ENCODE data around the gene TAF15. TPM values are rescaled to one million over a fixed set of nuclear protein-coding genes. Genes with fewer than 3 reads are reported as not detected.

The TAF15 gene
- total RNA-seq, 2 experiments from 2014 or later: 114 to 119 TPM

GRCh38 chr17:35797370-35797769 is 11.9 kb upstream of the TAF15 start:
- CTCF ChIA-PET: interaction anchor here (0.8 to 3.6 kb wide), 3 partner anchors 12 to 50 kb away, joined by 3 to 16 read pairs (median 15); partner anchors contain the start of gene TAF15
- Mint-ChIP-seq H3K4me3 (peak overlapping the region; percentile 48), H3K9me3 (no peaks in the 10 kb centered on the region), H3K27me3 (peaks cover 25% of the 10 kb centered on the region), H3K36me3 (ENCODE audit: low read depth) (no peaks in the 10 kb centered on the region), H3K27ac (no peak overlapping the region), H3K4me1 (ENCODE audit: low read depth) (peaks cover 48% of the 10 kb centered on the region)
- ATAC-seq (ENCODE audit: poor library complexity) (no peak), DNase-seq (no peak)
- POLR2A ChIA-PET: interaction anchor here (1.3 to 7.9 kb wide), 3 partner anchors 12 to 227 kb away, joined by 4 to 49 read pairs (median 13); partner anchors contain the start of gene TAF15
- Histone ChIP-seq H3K9me3 (ENCODE audit: control insufficient read depth in 1 of 2, insufficient read depth in 1 of 2, low read length in 2 of 2) (no peaks in the 10 kb centered on the region), H3K27ac (ENCODE audit: low read depth in 1 of 2, low read length in 2 of 2) (no peak overlapping the region), H3K27me3 (ENCODE audit: control insufficient read depth in 1 of 2, insufficient read depth in 2 of 2, low read length in 2 of 2) (peaks cover 15 to 22% of the 10 kb centered on the region in 2 experiments), H3K4me3 (ENCODE audit: low read length) (no peak overlapping the region), H3K36me3 (ENCODE audit: insufficient read depth, low read length) (no peaks in the 10 kb centered on the region), H3K4me1 (ENCODE audit: insufficient read depth, low read length) (peaks cover 35% of the 10 kb centered on the region)
- intact Hi-C loops (cut with DNase I, micrococcal nuclease): no loop called here
- TF ChIP-seq, protein P1, sequence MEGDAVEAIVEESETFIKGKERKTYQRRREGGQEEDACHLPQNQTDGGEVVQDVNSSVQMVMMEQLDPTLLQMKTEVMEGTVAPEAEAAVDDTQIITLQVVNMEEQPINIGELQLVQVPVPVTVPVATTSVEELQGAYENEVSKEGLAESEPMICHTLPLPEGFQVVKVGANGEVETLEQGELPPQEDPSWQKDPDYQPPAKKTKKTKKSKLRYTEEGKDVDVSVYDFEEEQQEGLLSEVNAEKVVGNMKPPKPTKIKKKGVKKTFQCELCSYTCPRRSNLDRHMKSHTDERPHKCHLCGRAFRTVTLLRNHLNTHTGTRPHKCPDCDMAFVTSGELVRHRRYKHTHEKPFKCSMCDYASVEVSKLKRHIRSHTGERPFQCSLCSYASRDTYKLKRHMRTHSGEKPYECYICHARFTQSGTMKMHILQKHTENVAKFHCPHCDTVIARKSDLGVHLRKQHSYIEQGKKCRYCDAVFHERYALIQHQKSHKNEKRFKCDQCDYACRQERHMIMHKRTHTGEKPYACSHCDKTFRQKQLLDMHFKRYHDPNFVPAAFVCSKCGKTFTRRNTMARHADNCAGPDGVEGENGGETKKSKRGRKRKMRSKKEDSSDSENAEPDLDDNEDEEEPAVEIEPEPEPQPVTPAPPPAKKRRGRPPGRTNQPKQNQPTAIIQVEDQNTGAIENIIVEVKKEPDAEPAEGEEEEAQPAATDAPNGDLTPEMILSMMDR (IDR thresholded peaks at IDR 0.05): no peak

DNA sequence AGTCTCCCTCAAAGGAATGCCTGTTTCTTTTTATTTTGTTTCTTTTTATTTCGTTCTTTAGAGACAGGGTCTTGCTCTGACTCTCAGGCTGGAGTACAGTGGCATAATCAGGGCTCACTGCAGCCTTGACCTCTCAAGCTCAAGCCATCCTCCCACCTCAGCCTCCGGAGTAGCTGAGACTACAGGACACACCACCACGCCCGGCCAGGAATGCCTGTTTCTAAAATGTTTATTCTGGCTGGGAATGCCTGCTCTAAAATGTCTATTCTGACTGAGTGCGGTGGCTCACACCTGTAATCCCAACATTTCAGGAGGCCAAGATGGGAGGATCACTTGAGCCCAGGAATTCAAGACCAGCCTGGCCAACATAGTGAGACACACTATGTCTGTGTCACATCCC is 11.4 kb upstream of the TAF15 start:
- Mint-ChIP-seq H3K27me3 (peaks cover 20% of the 10 kb centered on the region), H3K4me3 (no peak overlapping the region), H3K9me3 (no peaks in the 10 kb centered on the region), H3K4me1 (ENCODE audit: low read depth) (peaks cover 48% of the 10 kb centered on the region), H3K36me3 (ENCODE audit: low read depth) (no peaks in the 10 kb centered on the region), H3K27ac (no peak overlapping the region)
- Histone ChIP-seq H3K4me1 (ENCODE audit: insufficient read depth, low read length) (peaks cover 35% of the 10 kb centered on the region), H3K36me3 (ENCODE audit: insufficient read depth, low read length) (no peaks in the 10 kb centered on the region), H3K27ac (ENCODE audit: low read depth in 1 of 2, low read length in 2 of 2) (no peak overlapping the region), H3K9me3 (ENCODE audit: control insufficient read depth in 1 of 2, insufficient read depth in 1 of 2, low read length in 2 of 2) (no peaks in the 10 kb centered on the region), H3K4me3 (ENCODE audit: low read length) (no peak overlapping the region), H3K27me3 (ENCODE audit: control insufficient read depth in 1 of 2, insufficient read depth in 2 of 2, low read length in 2 of 2) (peaks cover 15 to 17% of the 10 kb centered on the region in 2 experiments)
- CTCF ChIA-PET: interaction anchor here (0.8 to 3.6 kb wide), 3 partner anchors 11 to 51 kb away, joined by 3 to 16 read pairs (median 15); partner anchors contain the start of gene TAF15
- no peak for DNase-seq
- no peak for ATAC-seq (ENCODE audit: poor library complexity)
- TF ChIP-seq, protein P1 (IDR thresholded peaks at IDR 0.05): no peak
- POLR2A ChIA-PET: interaction anchor here (1.3 to 7.9 kb wide), 2 partner anchors 11 to 227 kb away, joined by 4 to 49 read pairs; partner anchors contain the start of gene TAF15
- intact Hi-C loops (cut with DNase I, micrococcal nuclease): no loop called here

GRCh38 chr17:35799942-35800341 is 9.3 kb upstream of the TAF15 start:
- Histone ChIP-seq H3K4me1 (ENCODE audit: insufficient read depth, low read length) (peaks cover 33% of the 10 kb centered on the region), H3K27ac (ENCODE audit: low read depth in 1 of 2, low read length in 2 of 2) (no peak overlapping the region), H3K36me3 (ENCODE audit: insufficient read depth, low read length) (no peaks in the 10 kb centered on the region), H3K4me3 (ENCODE audit: low read length) (no peak overlapping the region), H3K27me3 (ENCODE audit: control insufficient read depth in 1 of 2, insufficient read depth in 2 of 2, low read length in 2 of 2) (peaks cover 2 to 8% of the 10 kb centered on the region in 2 experiments), H3K9me3 (ENCODE audit: control insufficient read depth in 1 of 2, insufficient read depth in 1 of 2, low read length in 2 of 2) (no peaks in the 10 kb centered on the region)
- Mint-ChIP-seq H3K27ac (no peak overlapping the region), H3K4me3 (peak overlapping the region; percentile 25), H3K36me3 (ENCODE audit: low read depth) (no peaks in the 10 kb centered on the region), H3K9me3 (no peaks in the 10 kb centered on the region), H3K27me3 (peaks cover 7% of the 10 kb centered on the region), H3K4me1 (ENCODE audit: low read depth) (peaks cover 45% of the 10 kb centered on the region)
- DNase-seq (no peak), ATAC-seq (ENCODE audit: poor library complexity) (no peak)
- TF ChIP-seq, protein P1 (IDR thresholded peaks at IDR 0.05): no peak
- CTCF ChIA-PET: interaction anchor here (0.8 to 2.2 kb wide), 2 partner anchors 9 to 36 kb away, joined by 3 to 7 read pairs; partner anchors contain the start of gene TAF15
- POLR2A ChIA-PET: interaction anchor here (1.4 kb wide), 1 partner anchor 9 kb away, joined by 6 read pairs; the partner anchor contains the start of gene TAF15
- intact Hi-C loops (cut with DNase I, micrococcal nuclease): loop anchor here (10.0 kb wide), 2 partner anchors 185 to 635 kb away; no protein-coding TSS in a partner anchor
